K562 (cell line): ENCODE measurements around the gene DCTN2. TPM values are rescaled to one million over a fixed set of nuclear protein-coding genes. Genes with fewer than 3 reads are reported as not detected.

Source experiments
- ATF3 ChIP-seq, 2 experiments: fragments of 450-650 bp in 1 of 2; sonication (generic) in 1 of 2; formaldehyde crosslinking in 1 of 2; IDR thresholded peaks in 1 of 2; conservative IDR thresholded peaks in 1 of 2; 2 replicates each; pipeline versions ENCODE4 v1.6.1 to v1.8.1; 2016 to 2023; ENCODE audit warnings: mild to moderate bottlenecking in 2 of 2, moderate library complexity in 2 of 2, inconsistent platforms in 1 of 2, missing genetic modification reagents in 1 of 2
- BRD4 ChIP-seq: fragments of 200-600 bp; sonication (generic); IDR thresholded peaks from 2 replicates; pipeline ENCODE4 v1.6.1; 2017; ENCODE audit warnings: inconsistent platforms
- FOSL1 ChIP-seq: fragments of 200-800 bp; sonication (Bioruptor generic); conservative IDR thresholded peaks from 2 replicates; pipeline ENCODE4 v1.6.1; 2016; ENCODE audit warnings: missing genetic modification characterization, missing compliant biosample characterization
- FOXA1 ChIP-seq: fragments of 450-650 bp; IDR thresholded peaks from 2 replicates; pipeline ENCODE4 v1.6.1; 2016; ENCODE audit warnings: mild to moderate bottlenecking, borderline replicate concordance
- FOXJ2 ChIP-seq: fragments of 200-800 bp; sonication (Bioruptor generic); IDR thresholded peaks from 2 replicates; pipeline ENCODE4 v1.6.1; 2016; ENCODE audit warnings: missing genetic modification characterization, missing compliant biosample characterization
- GTF2F1 ChIP-seq: IDR thresholded peaks from 2 replicates; pipeline ENCODE4 v1.6.1; 2011; ENCODE audit warnings: low read depth, low read length, improper control_type of control experiment
- HOMEZ ChIP-seq: fragments of 250-450 bp; sonication (Bioruptor Pico); IDR thresholded peaks from 2 replicates; pipeline ENCODE4 v1.4.0; 2020; ENCODE audit warnings: mild to moderate bottlenecking, moderate library complexity
- LEF1 ChIP-seq: fragments of 450-650 bp; IDR thresholded peaks from 2 replicates; pipeline ENCODE4 v1.6.1; 2016; ENCODE audit warnings: mild to moderate bottlenecking
- MYC ChIP-seq, 2 experiments: fragments of 250-450 bp in 1 of 2; sonication (Bioruptor Pico) in 1 of 2; IDR thresholded peaks; 2 replicates each; pipeline versions ENCODE4 v1.5.1 to v1.6.1; 2012 to 2021; ENCODE audit warnings: low read depth in 2 of 2, borderline replicate concordance in 1 of 2, improper control_type of control experiment in 1 of 2, low read length in 1 of 2, mild to moderate bottlenecking in 1 of 2, moderate library complexity in 1 of 2
- NELFE ChIP-seq: IDR thresholded peaks from 2 replicates; pipeline ENCODE4 v1.6.1; 2011; ENCODE audit warnings: mild to moderate bottlenecking; ENCODE audit not compliant: insufficient read depth, insufficient read length
- NR2F6 ChIP-seq: fragments of 450-650 bp; formaldehyde crosslinking; IDR thresholded peaks from 2 replicates; pipeline ENCODE4 v1.4.0; 2020; ENCODE audit warnings: mild to moderate bottlenecking
- OTX1 ChIP-seq: fragments of 450-650 bp; formaldehyde crosslinking; IDR thresholded peaks from 2 replicates; pipeline ENCODE4 v1.4.0; 2022; ENCODE audit warnings: mild to moderate bottlenecking
- SMARCA5 ChIP-seq: fragments of 450-650 bp; IDR thresholded peaks from 2 replicates; pipeline ENCODE4 v1.6.1; 2016
- SMARCB1 ChIP-seq: IDR thresholded peaks from 2 replicates; pipeline ENCODE4 v1.6.1; 2011; ENCODE audit warnings: improper control_type of control experiment, low read depth; ENCODE audit not compliant: insufficient read length
- TRIM25 ChIP-seq: fragments of 450-650 bp; IDR thresholded peaks from 2 replicates; pipeline ENCODE4 v1.7.0; 2016; ENCODE audit warnings: borderline replicate concordance
- ZNF197 ChIP-seq: fragments of 200-800 bp; sonication (Bioruptor generic); IDR thresholded peaks from 2 replicates; pipeline ENCODE4 v1.6.1; 2016; ENCODE audit warnings: low read depth, missing genetic modification characterization, missing compliant biosample characterization
- ZNF217 ChIP-seq: sonication (generic); formaldehyde crosslinking; IDR thresholded peaks from 2 replicates; pipeline ENCODE4 v1.8.0; 2022; ENCODE audit warnings: mild to moderate bottlenecking, missing genetic modification reagents
- ZNF263 ChIP-seq: sonication (generic); formaldehyde crosslinking; IDR thresholded peaks from 2 replicates; pipeline ENCODE4 v1.8.0; 2022; ENCODE audit warnings: mild to moderate bottlenecking, missing genetic modification reagents, borderline replicate concordance
- ZNF277 ChIP-seq: fragments of 250-450 bp; sonication (Bioruptor Pico); IDR thresholded peaks from 2 replicates; pipeline ENCODE4 v1.8.0; 2022; ENCODE audit warnings: inconsistent platforms, mild to moderate bottlenecking, moderate library complexity, borderline replicate concordance
- ZNF551 ChIP-seq: fragments of 250-450 bp; sonication (Bioruptor Pico); IDR thresholded peaks from 2 replicates; pipeline ENCODE4 v1.5.0; 2021; ENCODE audit warnings: mild to moderate bottlenecking, moderate library complexity
- ZNF584 ChIP-seq: fragments of 200-800 bp; sonication (Bioruptor generic); IDR thresholded peaks from 2 replicates; pipeline ENCODE4 v1.6.1; 2016; ENCODE audit warnings: low read depth, mild to moderate bottlenecking, missing genetic modification characterization, missing compliant biosample characterization
- ZNF589 ChIP-seq: fragments of 200-800 bp; sonication (Bioruptor generic); IDR thresholded peaks from 2 replicates; pipeline ENCODE4 v1.6.1; 2016; ENCODE audit warnings: low read depth, missing genetic modification characterization, missing compliant biosample characterization
- polyA plus RNA-seq, 8 experiments: library from polyadenylated mRNA; depleted of rRNA in 4 of 8; stranded (reverse) in 5 of 8; unstranded in 3 of 8; fragments of >200 nt; fragmentation: Nextera tagmentation in 2 of 8; fragmentation: Illumina TruSeq in 1 of 8; extraction: Ambion mirVana in 2 of 8; extraction: Trizol in 1 of 8; gene quantifications; 2 replicates each; pipeline versions ENCODE4 v1.2.1 to v1.2.3, GENCODE V29; 2011 to 2014; ENCODE audit warnings: inconsistent platforms in 1 of 8, missing spikeins in 1 of 8
- total RNA-seq, 7 experiments: library from RNA; depleted of rRNA in 6 of 7; stranded (reverse); fragments of >200 nt in 6 of 7; fragmentation: Illumina TruSeq in 2 of 7; extraction: Trizol in 2 of 7; gene quantifications; 2 replicates each; pipeline versions ENCODE4 v1.2.1 to v1.2.3, GENCODE V29; 2011 to 2021; ENCODE audit warnings: low replicate concordance in 1 of 7

Gene DCTN2
- total and polyA plus RNA-seq, 9 of the 15 experiments (the other 6 are each of a cell fraction or from before 2014, with no cell fraction given) = 43.6 to 270 (median 125) TPM

- peak; percentile 59 for TF ChIP-seq ATF3 (IDR thresholded peaks at IDR 0.05)
- TF ChIP-seq ATF3 (CRISPR knock-in tag; conservative IDR thresholded peaks at IDR 0.05) = no peak; the same call in 1 of the 2 replicates
- TF ChIP-seq NR2F6 (CRISPR knock-in tag) = peak; percentile 73; the same call in 1 of the 2 replicates
- TF ChIP-seq FOXJ2 (tag) = peak; percentile 46
- TF ChIP-seq ZNF197 (CRISPR knock-in tag) = no peak
- peak; percentile 43; the same call in 1 of the 2 replicates for TF ChIP-seq TRIM25
- TF ChIP-seq FOSL1 (tag) = peak; percentile 42
- TF ChIP-seq OTX1 (CRISPR knock-in tag) = peak; percentile 85
- no peak for TF ChIP-seq ZNF277 (CRISPR knock-in tag)
- TF ChIP-seq ZNF217 (CRISPR knock-in tag) = no peak
- TF ChIP-seq GTF2F1 = 0 out of 2 replicates have a peak, but pooled peaks have one; percentile 24
- no peak for TF ChIP-seq FOXA1
- no peak for TF ChIP-seq ZNF263
- TF ChIP-seq ZNF551 (CRISPR knock-in tag) = no peak
- no peak for TF ChIP-seq SMARCA5
- TF ChIP-seq BRD4 = peak; percentile 96
- no peak for TF ChIP-seq NELFE
- no peak for TF ChIP-seq HOMEZ (CRISPR knock-in tag)
- no peak for TF ChIP-seq SMARCB1
- TF ChIP-seq MYC (IDR thresholded peaks at IDR 0.05; ENCODE audit: low read depth, low read length) = peak; percentile 68
- TF ChIP-seq MYC (CRISPR knock-in tag; IDR thresholded peaks at IDR 0.05; ENCODE audit: borderline replicate concordance, low read depth) = 0 out of 2 replicates have a peak, but pooled peaks have one; percentile 58
- peak; percentile 89 for TF ChIP-seq ZNF589 (CRISPR knock-in tag)
- TF ChIP-seq ZNF584 = no peak
- TF ChIP-seq LEF1 = peak; percentile 97
Measured at GRCh38 chr12:57522011-57522886, 24.7 kb downstream of the DCTN2 start, which contains the start of gene MBD6 (continued).
